GM23338 (cell line): ENCODE measurements around the gene ARL15.
A peak's percentile ranks its signal among the peaks of the same experiment; 100 is the strongest.

ENCODE experiments used
- EZH2 ChIP-seq: fragments of 200-600 bp; sonication (generic); IDR thresholded peaks from one replicate; pipeline ENCODE4 v1.8.0; 2017; ENCODE audit warnings: antibody characterized with exemption, mild to moderate bottlenecking, low read depth; ENCODE audit not compliant: unreplicated experiment
- EZH2phosphoT487 ChIP-seq: fragments of 200-600 bp; sonication (generic); IDR thresholded peaks from one replicate; pipeline ENCODE4 v1.8.1; 2018; ENCODE audit warnings: antibody characterized with exemption; ENCODE audit not compliant: unreplicated experiment
- JUNB ChIP-seq: IDR thresholded peaks from one replicate; pipeline ENCODE4 v1.6.1; 2016; ENCODE audit warnings: antibody characterized with exemption; ENCODE audit not compliant: unreplicated experiment
- POLR2AphosphoS5 ChIP-seq: IDR thresholded peaks from 2 replicates; pipeline ENCODE4 v1.6.1; 2016; ENCODE audit warnings: antibody characterized with exemption, low read depth
- STAT1 ChIP-seq: IDR thresholded peaks from one replicate; pipeline ENCODE4 v1.6.1; 2016; ENCODE audit warnings: antibody characterized with exemption; ENCODE audit not compliant: unreplicated experiment
- ZNF114 ChIP-seq: fragments of 250-450 bp; sonication (Bioruptor Pico); IDR thresholded peaks from 2 replicates; pipeline ENCODE4 v1.5.0; 2020; ENCODE audit warnings: mild to moderate bottlenecking, moderate library complexity
- ZNF331 ChIP-seq: fragments of 250-450 bp; sonication (Bioruptor Pico); IDR thresholded peaks from 2 replicates; pipeline ENCODE4 v1.5.0; 2020; ENCODE audit warnings: low read depth, mild to moderate bottlenecking, moderate library complexity
- TF ChIP-seq, protein P1 (sequence below), 2 experiments: fragments of 200-600 bp in 1 of 2; sonication (generic) in 1 of 2; conservative IDR thresholded peaks; 2 replicates each; pipeline versions ENCODE4 v1.5.1 to v1.6.1; 2016 to 2017; ENCODE audit warnings: antibody characterized with exemption in 2 of 2, low read depth in 2 of 2, mild to moderate bottlenecking in 2 of 2, moderate library complexity in 1 of 2
- TF ChIP-seq, protein P2 (sequence below): IDR thresholded peaks from one replicate; pipeline ENCODE4 v1.6.1; 2018; ENCODE audit warnings: antibody characterized with exemption; ENCODE audit not compliant: unreplicated experiment
- TF ChIP-seq, protein P3 (sequence below): fragments of 250-450 bp; sonication (Bioruptor Pico); IDR thresholded peaks from 2 replicates; pipeline ENCODE4 v1.5.0; 2020; ENCODE audit warnings: mild to moderate bottlenecking, moderate library complexity
- TF ChIP-seq, protein P4 (sequence below): IDR thresholded peaks from 2 replicates; pipeline ENCODE4 v1.6.1; 2016; ENCODE audit warnings: antibody characterized with exemption

DNA sequence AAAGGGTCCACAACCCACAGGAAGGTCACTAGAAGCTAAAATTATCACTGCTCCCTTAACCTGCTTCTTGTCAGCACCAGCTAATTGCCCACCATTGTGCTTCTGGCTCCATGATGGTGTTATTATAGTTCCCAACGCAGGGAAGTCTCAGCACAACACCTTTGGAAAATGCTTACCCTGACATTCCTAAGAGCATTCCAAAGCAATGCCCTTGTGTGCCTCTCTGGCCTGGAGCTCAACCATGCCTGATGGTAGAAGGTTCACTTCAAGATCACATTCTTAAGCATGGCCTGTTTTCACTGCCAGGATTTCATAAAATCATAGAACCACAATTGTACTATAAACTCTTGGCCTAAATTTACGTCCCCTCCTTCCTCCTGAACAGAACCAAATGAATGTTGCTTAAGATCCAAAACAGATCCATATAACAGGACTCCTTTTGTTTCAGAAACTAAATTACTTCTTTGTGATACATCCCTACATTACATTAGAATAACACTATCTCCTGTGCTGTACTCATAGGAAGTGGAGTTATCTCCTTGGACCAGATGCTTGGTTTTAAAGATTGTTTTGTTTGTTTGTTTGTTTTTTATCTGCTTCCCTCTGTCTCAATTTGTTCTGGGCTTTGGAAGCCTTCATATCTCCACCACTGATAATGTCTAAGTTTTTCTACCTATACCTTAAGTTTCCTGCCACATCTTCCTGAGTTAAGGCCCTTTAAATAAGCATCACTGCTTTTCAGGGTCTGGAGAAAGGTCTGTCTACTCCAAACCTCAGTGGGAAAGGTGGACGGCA, 32.1 kb downstream of the ARL15 start:
- TF ChIP-seq, protein P1, sequence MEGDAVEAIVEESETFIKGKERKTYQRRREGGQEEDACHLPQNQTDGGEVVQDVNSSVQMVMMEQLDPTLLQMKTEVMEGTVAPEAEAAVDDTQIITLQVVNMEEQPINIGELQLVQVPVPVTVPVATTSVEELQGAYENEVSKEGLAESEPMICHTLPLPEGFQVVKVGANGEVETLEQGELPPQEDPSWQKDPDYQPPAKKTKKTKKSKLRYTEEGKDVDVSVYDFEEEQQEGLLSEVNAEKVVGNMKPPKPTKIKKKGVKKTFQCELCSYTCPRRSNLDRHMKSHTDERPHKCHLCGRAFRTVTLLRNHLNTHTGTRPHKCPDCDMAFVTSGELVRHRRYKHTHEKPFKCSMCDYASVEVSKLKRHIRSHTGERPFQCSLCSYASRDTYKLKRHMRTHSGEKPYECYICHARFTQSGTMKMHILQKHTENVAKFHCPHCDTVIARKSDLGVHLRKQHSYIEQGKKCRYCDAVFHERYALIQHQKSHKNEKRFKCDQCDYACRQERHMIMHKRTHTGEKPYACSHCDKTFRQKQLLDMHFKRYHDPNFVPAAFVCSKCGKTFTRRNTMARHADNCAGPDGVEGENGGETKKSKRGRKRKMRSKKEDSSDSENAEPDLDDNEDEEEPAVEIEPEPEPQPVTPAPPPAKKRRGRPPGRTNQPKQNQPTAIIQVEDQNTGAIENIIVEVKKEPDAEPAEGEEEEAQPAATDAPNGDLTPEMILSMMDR (conservative IDR thresholded peaks at IDR 0.05; ENCODE audit: low read depth in 2 of 2) = no peak
- TF ChIP-seq POLR2AphosphoS5 (no peak), EZH2 (no peak), JUNB (no peak), EZH2phosphoT487 (no peak), ZNF331 (no peak), ZNF114 (CRISPR knock-in tag) (no peak), STAT1 (no peak)
- TF ChIP-seq, protein P2, sequence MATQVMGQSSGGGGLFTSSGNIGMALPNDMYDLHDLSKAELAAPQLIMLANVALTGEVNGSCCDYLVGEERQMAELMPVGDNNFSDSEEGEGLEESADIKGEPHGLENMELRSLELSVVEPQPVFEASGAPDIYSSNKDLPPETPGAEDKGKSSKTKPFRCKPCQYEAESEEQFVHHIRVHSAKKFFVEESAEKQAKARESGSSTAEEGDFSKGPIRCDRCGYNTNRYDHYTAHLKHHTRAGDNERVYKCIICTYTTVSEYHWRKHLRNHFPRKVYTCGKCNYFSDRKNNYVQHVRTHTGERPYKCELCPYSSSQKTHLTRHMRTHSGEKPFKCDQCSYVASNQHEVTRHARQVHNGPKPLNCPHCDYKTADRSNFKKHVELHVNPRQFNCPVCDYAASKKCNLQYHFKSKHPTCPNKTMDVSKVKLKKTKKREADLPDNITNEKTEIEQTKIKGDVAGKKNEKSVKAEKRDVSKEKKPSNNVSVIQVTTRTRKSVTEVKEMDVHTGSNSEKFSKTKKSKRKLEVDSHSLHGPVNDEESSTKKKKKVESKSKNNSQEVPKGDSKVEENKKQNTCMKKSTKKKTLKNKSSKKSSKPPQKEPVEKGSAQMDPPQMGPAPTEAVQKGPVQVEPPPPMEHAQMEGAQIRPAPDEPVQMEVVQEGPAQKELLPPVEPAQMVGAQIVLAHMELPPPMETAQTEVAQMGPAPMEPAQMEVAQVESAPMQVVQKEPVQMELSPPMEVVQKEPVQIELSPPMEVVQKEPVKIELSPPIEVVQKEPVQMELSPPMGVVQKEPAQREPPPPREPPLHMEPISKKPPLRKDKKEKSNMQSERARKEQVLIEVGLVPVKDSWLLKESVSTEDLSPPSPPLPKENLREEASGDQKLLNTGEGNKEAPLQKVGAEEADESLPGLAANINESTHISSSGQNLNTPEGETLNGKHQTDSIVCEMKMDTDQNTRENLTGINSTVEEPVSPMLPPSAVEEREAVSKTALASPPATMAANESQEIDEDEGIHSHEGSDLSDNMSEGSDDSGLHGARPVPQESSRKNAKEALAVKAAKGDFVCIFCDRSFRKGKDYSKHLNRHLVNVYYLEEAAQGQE = no peak
- TF ChIP-seq, protein P3, sequence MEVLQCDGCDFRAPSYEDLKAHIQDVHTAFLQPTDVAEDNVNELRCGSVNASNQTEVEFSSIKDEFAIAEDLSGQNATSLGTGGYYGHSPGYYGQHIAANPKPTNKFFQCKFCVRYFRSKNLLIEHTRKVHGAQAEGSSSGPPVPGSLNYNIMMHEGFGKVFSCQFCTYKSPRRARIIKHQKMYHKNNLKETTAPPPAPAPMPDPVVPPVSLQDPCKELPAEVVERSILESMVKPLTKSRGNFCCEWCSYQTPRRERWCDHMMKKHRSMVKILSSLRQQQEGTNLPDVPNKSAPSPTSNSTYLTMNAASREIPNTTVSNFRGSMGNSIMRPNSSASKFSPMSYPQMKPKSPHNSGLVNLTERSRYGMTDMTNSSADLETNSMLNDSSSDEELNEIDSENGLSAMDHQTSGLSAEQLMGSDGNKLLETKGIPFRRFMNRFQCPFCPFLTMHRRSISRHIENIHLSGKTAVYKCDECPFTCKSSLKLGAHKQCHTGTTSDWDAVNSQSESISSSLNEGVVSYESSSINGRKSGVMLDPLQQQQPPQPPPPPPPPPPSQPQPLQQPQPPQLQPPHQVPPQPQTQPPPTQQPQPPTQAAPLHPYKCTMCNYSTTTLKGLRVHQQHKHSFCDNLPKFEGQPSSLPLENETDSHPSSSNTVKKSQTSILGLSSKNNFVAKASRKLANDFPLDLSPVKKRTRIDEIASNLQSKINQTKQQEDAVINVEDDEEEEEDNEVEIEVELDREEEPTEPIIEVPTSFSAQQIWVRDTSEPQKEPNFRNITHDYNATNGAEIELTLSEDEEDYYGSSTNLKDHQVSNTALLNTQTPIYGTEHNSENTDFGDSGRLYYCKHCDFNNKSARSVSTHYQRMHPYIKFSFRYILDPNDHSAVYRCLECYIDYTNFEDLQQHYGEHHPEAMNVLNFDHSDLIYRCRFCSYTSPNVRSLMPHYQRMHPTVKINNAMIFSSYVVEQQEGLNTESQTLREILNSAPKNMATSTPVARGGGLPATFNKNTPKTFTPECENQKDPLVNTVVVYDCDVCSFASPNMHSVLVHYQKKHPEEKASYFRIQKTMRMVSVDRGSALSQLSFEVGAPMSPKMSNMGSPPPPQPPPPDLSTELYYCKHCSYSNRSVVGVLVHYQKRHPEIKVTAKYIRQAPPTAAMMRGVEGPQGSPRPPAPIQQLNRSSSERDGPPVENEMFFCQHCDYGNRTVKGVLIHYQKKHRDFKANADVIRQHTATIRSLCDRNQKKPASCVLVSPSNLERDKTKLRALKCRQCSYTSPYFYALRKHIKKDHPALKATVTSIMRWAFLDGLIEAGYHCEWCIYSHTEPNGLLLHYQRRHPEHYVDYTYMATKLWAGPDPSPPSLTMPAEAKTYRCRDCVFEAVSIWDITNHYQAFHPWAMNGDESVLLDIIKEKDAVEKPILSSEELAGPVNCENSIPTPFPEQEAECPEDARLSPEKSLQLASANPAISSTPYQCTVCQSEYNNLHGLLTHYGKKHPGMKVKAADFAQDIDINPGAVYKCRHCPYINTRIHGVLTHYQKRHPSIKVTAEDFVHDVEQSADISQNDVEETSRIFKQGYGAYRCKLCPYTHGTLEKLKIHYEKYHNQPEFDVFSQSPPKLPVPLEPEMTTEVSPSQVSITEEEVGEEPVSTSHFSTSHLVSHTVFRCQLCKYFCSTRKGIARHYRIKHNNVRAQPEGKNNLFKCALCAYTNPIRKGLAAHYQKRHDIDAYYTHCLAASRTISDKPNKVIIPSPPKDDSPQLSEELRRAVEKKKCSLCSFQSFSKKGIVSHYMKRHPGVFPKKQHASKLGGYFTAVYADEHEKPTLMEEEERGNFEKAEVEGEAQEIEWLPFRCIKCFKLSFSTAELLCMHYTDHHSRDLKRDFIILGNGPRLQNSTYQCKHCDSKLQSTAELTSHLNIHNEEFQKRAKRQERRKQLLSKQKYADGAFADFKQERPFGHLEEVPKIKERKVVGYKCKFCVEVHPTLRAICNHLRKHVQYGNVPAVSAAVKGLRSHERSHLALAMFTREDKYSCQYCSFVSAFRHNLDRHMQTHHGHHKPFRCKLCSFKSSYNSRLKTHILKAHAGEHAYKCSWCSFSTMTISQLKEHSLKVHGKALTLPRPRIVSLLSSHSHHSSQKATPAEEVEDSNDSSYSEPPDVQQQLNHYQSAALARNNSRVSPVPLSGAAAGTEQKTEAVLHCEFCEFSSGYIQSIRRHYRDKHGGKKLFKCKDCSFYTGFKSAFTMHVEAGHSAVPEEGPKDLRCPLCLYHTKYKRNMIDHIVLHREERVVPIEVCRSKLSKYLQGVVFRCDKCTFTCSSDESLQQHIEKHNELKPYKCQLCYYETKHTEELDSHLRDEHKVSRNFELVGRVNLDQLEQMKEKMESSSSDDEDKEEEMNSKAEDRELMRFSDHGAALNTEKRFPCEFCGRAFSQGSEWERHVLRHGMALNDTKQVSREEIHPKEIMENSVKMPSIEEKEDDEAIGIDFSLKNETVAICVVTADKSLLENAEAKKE (CRISPR knock-in tag) = peak; percentile 69
- TF ChIP-seq, protein P4, sequence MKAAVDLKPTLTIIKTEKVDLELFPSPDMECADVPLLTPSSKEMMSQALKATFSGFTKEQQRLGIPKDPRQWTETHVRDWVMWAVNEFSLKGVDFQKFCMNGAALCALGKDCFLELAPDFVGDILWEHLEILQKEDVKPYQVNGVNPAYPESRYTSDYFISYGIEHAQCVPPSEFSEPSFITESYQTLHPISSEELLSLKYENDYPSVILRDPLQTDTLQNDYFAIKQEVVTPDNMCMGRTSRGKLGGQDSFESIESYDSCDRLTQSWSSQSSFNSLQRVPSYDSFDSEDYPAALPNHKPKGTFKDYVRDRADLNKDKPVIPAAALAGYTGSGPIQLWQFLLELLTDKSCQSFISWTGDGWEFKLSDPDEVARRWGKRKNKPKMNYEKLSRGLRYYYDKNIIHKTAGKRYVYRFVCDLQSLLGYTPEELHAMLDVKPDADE = no peak
